GM18868 (cell line): ENCODE data around the gene SMG5.
"Not testable (repeated sequence)": the region's sequence is repeated elsewhere in the genome, so short reads cannot be mapped to it uniquely, and the experiment has no call there.

ENCODE experiments used
- ATAC-seq: cut with Tn5 transposase; IDR thresholded peaks from one replicate; pipeline ENCODE4 v1.9.1; 2021; ENCODE audit warnings: mild to moderate bottlenecking, moderate library complexity; ENCODE audit not compliant: unreplicated experiment

SMG5 gene, protein sequence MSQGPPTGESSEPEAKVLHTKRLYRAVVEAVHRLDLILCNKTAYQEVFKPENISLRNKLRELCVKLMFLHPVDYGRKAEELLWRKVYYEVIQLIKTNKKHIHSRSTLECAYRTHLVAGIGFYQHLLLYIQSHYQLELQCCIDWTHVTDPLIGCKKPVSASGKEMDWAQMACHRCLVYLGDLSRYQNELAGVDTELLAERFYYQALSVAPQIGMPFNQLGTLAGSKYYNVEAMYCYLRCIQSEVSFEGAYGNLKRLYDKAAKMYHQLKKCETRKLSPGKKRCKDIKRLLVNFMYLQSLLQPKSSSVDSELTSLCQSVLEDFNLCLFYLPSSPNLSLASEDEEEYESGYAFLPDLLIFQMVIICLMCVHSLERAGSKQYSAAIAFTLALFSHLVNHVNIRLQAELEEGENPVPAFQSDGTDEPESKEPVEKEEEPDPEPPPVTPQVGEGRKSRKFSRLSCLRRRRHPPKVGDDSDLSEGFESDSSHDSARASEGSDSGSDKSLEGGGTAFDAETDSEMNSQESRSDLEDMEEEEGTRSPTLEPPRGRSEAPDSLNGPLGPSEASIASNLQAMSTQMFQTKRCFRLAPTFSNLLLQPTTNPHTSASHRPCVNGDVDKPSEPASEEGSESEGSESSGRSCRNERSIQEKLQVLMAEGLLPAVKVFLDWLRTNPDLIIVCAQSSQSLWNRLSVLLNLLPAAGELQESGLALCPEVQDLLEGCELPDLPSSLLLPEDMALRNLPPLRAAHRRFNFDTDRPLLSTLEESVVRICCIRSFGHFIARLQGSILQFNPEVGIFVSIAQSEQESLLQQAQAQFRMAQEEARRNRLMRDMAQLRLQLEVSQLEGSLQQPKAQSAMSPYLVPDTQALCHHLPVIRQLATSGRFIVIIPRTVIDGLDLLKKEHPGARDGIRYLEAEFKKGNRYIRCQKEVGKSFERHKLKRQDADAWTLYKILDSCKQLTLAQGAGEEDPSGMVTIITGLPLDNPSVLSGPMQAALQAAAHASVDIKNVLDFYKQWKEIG

GRCh38 chr1:156282479-156283222 is at the start of gene SMG5:
Gene SMG5 (minus strand): TSS chr1:156282825. CDS start chr1:156282680, 145 bp downstream.
- ATAC-seq = peak; percentile 80

DNA sequence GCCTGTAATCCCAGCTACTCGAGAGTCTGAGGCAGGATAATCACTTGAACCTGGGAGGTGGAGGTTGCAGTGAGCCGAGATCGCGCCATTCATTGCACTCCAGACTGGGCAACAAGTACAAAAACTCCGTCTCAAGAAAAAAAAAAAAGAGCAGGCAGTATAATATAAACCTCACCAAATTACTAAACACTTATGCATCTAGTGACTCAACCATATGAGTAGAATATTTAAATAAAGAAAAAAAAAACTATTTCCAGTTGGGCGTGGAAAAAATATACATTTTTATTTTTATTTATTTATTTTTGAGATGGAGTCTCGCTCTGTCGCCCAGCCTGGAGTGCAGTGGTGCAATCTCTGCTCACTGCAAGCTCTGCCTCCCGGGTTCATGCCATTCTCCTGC is 40.6 kb upstream of the SMG5 start:
- ATAC-seq = not testable (repeated sequence)

- no peak for ATAC-seq
These were observed 37.9 kb upstream of the SMG5 start for GRCh38 chr1:156320560-156320959.

DNA sequence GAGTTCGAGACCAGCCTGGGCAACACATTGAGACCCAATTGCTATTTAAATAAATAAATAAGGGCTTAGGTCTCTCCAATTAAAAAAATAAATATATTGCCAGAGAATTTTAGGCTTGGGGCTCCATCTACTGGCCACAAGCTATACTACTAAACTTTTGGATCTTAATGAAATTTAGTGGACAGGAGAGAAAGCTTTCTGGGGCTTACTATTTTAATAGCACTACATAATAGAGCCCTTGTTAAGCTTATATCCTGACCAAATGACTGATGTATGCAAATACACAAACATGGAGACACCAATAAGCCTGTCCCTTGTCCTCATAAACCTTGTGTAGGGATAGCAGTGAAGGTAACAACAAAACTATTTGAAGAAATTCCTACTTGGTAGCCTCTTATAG is 37.0 kb upstream of the SMG5 start:
- no peak for ATAC-seq

DNA sequence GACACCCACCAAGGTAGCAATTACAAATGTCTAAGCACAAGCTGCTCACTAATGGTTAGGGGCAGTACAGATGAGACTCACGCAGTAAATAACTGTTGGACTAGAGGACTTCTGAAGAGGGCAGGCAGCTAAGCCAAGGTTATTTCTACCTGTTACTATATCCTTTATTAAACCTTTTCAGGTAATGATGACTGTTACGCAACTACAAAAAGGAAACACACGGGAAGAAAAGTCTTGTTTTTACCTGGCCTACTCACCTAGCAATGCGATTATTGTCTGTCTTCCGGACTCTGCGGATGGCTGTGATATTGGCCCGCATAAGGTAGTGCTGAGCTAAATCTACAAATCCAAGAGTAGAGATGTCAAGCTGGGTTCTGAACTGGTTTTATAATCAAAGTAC is 34.3 kb upstream of the SMG5 start:
- no peak for ATAC-seq

GRCh38 chr1:156310962-156311361 is 28.3 kb upstream of the SMG5 start:
- ATAC-seq = no peak

- ATAC-seq = no peak
These were observed 25.5 kb upstream of the SMG5 start for GRCh38 chr1:156308078-156308477.

- no peak for ATAC-seq
These were observed 22.6 kb upstream of the SMG5 start for GRCh38 chr1:156305215-156305614.

DNA sequence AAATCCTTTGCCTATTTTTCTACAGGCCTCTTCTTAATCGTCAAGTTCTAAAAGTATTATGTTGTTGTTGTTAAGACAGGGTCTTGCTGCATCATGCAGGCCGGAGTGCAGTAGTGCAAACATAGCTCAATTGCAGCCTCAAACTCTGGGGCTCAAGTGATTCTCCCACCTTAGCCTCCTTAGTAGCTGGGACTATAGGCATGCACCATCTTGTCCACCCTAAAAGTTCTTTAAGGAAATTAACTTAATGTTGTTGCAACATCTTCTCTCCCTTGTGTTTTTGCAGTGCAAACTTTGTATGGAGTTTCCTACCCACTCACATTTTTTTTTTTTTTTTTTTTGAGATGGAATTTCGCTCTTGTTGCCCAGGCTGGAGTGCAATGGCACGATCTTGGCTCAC is 20.6 kb upstream of the SMG5 start:
- no peak for ATAC-seq

DNA sequence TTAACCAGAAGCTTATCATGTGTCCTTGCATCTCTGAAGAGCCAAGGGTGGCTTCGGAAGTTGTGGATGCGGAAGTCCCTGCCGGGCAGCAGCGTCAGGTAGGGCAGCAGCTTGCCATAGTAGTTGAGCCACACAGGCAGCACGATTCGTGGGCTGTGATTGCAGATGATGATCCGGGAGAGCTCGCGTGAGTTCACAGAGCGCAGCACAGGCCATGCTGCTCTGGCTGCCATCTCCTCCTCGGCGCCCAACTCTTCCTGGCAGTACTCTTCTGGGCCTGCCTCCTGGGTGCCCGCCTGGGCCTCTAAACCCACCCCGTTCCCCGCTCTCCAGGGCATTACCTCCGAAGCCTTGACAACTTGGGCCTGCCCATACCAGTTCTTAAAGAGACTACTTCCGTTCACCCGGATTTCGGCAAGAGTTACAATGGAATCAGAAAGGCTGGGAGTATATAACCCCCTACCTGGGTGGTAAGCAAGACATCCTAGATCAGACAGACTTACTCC is 16.3 kb upstream of the SMG5 start, which contains the start of gene VHLL:
TSS of gene VHLL (minus strand) at position 456 of the 506 bp plus-strand sequence. CDS start at position 338, 118 bp downstream.
- ATAC-seq = no peak

DNA sequence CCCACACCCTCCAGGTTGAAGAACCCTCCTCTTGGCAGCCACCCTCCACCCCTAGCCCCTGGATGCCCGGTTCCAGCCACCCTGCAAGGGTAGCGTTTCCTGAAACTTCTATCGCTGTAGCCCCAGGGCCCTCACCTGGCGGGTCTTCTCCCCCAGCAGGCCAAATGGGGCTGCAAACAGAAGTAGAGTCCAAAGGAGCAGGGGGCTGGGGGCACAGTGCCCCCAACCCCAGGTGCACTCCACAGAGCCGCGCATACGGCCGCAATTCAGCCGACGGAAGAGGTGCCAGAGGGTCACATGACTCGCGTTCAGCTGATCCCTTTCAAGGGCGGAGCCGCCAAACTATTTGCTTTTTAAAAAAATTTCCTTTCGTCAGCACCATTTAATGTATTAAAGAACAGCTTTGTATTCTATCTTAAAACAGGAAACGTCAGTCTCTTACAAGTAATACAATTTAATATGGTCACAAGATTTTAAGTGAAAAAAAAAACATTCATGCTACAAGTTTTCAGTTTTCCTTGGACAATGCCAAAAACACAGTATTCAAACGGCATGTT is 12.8 kb upstream of the SMG5 start, which contains the start of gene GLMP:
TSS of gene GLMP (minus strand) at position 289 of the 557 bp plus-strand sequence. CDS start at position 255, 34 bp downstream.
- ATAC-seq = no peak

DNA sequence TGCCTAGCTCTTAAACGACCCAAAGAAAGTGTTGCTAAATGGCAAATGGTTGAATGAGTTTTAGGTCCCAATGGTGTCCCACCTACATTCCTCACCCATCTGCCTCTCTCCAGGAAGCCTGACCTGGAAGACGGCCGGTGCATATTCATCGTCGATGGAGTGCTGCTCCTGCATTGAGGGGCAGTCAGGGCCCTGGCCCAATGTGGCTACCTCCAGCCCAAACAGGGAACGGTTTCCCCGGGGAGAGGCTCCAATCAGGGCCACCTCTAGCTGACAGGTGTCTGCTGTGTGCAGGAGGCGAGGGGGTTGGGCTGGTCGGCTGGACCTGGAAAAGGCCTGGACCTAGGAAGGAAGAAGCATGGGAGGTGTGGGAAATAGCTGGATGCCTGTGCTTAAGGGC is 11.3 kb upstream of the SMG5 start:
- no peak for ATAC-seq

DNA sequence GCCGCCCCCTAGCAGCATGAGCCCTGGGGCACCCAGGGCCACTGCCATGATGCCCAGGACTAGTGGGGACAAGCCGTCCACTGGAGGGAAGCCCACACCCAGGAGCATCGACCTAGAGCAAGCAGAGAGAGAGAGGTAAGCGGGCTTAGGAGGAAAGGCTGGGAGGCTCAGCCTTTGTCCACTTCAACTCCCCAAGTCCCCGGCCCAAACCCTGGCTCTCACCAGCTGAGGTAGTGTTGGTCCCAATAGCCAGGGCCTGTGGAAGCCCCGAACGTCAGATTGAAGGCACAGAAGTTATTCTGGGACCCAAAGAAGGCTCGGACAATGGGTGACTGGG is 10.4 kb upstream of the SMG5 start:
- no peak for ATAC-seq

- peak; percentile 39 for ATAC-seq
These were observed 8.8 kb upstream of the SMG5 start for GRCh38 chr1:156291226-156292061.

DNA sequence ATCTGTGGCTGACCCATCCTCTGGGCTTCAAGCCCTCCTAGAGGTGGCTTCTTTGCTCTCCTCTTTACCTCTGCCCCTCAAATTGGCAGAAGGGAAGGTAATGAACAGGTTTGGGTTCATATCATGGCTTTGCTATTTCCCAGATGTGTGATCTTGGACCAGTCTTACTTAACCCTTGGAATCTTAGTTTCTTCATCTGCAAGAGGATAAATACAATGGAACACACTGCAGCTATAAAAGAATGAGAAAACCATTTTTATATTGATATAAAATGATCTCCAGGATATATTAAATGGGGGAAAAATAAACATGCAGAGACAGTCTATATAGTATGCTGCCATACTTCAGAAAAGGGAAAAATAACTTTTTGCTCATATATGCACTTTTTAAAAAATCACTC is 7.2 kb upstream of the SMG5 start:
- no peak for ATAC-seq

- ATAC-seq = no peak
These were observed 3.4 kb upstream of the SMG5 start for GRCh38 chr1:156286061-156286460.

GRCh38 chr1:156285437-156285836 is 2.8 kb upstream of the SMG5 start:
- ATAC-seq = no peak

DNA sequence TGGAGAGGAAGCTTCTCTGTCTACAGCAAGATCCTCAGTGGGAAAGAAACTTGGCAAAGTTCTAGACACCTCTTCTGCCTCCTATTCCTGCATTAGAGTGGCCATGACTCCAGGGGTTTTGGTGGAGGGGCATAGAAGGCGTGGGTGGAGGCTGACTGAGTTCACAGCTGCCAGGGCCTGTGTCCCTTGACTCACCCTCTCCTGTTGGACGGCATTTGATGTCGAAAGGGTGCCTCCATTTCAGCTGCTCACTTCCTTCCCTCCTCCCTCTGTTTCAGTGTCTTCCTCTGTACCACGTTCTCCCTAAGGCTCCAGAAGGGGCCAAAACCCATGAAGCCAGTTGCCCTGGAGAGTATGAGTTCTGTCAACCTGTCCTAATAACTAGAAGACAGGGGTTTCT is 2.1 kb upstream of the SMG5 start:
- ATAC-seq = no peak

DNA sequence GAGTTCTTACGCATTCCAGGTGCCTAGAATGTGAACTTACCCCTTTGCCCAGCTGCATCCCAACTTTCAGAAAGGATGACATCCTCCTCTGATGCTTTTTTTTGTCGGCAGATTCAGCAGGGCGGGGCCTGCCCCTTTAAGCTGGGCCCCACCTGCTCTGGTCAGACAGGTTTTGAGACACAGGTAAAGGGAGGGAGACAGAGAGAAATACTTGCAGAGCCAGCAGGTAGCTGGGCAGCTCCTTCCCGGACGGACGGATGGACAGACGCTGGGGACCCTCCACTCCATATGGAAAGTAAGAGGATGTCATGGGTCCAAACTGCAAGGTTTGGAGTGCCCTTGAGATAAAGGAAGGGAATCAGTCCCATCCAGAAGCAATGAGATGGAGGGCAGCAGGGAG is 1.5 kb upstream of the SMG5 start, which contains the start of gene TMEM79:
TSS of gene TMEM79 (plus strand) at position 214 of the 400 bp plus-strand sequence. CDS start 902 bp downstream, outside the sequence.
- no peak for ATAC-seq
